H1 (cell line): Measurements from ENCODE around the gene DGCR8. TPM values are rescaled to one million over a fixed set of nuclear protein-coding genes. Genes with fewer than 3 reads are reported as not detected.

Experiments
- CTCF ChIA-PET: fragments of 300-600 bp; sonication (Branson Sonifier 250); formaldehyde crosslinking; loops from one replicate; lab custom pipeline; 2021; ENCODE audit not compliant: partially characterized antibody; lab: Charles Lee
- POLR2A ChIA-PET: fragments of 300-600 bp; sonication (Branson Sonifier 250); formaldehyde crosslinking; loops from one replicate; lab custom pipeline; 2021; ENCODE audit warnings: inconsistent platforms; ENCODE audit not compliant: partially characterized antibody; lab: Charles Lee
- DNase-seq, 2 experiments: peaks; one replicate each; pipeline versions ENCODE4 v3.0.0 to v3.0.0-alpha.2; 2010 to 2022; ENCODE audit warnings: low spot score in 2 of 2, low read depth in 1 of 2, mixed read lengths in 1 of 2
- FAIRE-seq: peaks from 2 replicates; lab custom pipeline; 2011; peaks lifted over from hg19 to GRCh38; lab: Jason Lieb, UNC
- H2AFZ ChIP-seq: 2 replicates; pipeline ENCODE4 v1.8.1; 2012; ENCODE audit warnings: low read length, inconsistent platforms
- H2AK5ac ChIP-seq: 2 replicates; pipeline ENCODE4 v1.6.1; 2013; ENCODE audit warnings: low read depth, low read length
- H2BK120ac ChIP-seq: replicated peaks from 2 replicates; pipeline ENCODE3; 2013; ENCODE audit warnings: low read depth, low read length, inconsistent platforms
- H2BK12ac ChIP-seq: 2 replicates; pipeline ENCODE4 v1.6.1; 2013; ENCODE audit warnings: low read depth, low read length
- H2BK15ac ChIP-seq: 2 replicates; pipeline ENCODE4 v1.6.1; 2013; ENCODE audit warnings: low read length
- H2BK20ac ChIP-seq: 2 replicates; pipeline ENCODE4 v1.6.1; 2013; ENCODE audit warnings: low read length
- H2BK5ac ChIP-seq: 2 replicates; pipeline ENCODE4 v1.6.1; 2013; ENCODE audit warnings: low read depth, low read length
- H3K14ac ChIP-seq: 2 replicates; pipeline ENCODE4 v1.6.1; 2013; ENCODE audit warnings: inconsistent platforms; ENCODE audit not compliant: insufficient read length
- H3K18ac ChIP-seq: 2 replicates; pipeline ENCODE4 v1.6.1; 2013; ENCODE audit warnings: low read length; ENCODE audit errors: extremely low read depth
- H3K23ac ChIP-seq: 2 replicates; pipeline ENCODE4 v1.6.1; 2013; ENCODE audit warnings: inconsistent platforms; ENCODE audit not compliant: insufficient read length
- H3K23me2 ChIP-seq: 2 replicates; pipeline ENCODE4 v1.6.1; 2013; ENCODE audit warnings: low read depth, low read length
- H3K27ac ChIP-seq: 2 replicates; pipeline ENCODE4 v1.6.1; 2011; ENCODE audit warnings: low read depth, low read length, inconsistent platforms
- H3K27me3 ChIP-seq, 4 experiments: replicated peaks in 1 of 4; 1 replicate in 1 of 4; 2 replicates in 3 of 4; pipeline versions ENCODE4 v1.6.1 to v1.8.1; 2011 to 2013; ENCODE audit warnings: low read length in 3 of 4, mild to moderate bottlenecking in 3 of 4, inconsistent platforms in 2 of 4, mixed read lengths in 2 of 4, moderate library complexity in 1 of 4; ENCODE audit not compliant: control insufficient read depth in 3 of 4, insufficient read depth in 3 of 4; ENCODE audit errors: extremely low read depth in 1 of 4
- H3K36me3 ChIP-seq, 4 experiments: 2 replicates each; pipeline versions ENCODE4 v1.6.1 to v1.8.1; 2011 to 2013; ENCODE audit warnings: mild to moderate bottlenecking in 4 of 4, low read length in 3 of 4, moderate library complexity in 2 of 4, control low read depth in 1 of 4, inconsistent platforms in 1 of 4; ENCODE audit not compliant: insufficient read depth in 4 of 4, control insufficient read depth in 2 of 4
- H3K4ac ChIP-seq: replicated peaks from 2 replicates; pipeline ENCODE3; 2013; ENCODE audit warnings: low read length, low read depth, mixed read lengths, inconsistent platforms; ENCODE audit not compliant: insufficient read length
- H3K4me1 ChIP-seq, 4 experiments: replicated peaks in 1 of 4; 1 replicate in 1 of 4; 2 replicates in 3 of 4; pipeline versions ENCODE4 v1.6.1 to v1.8.1; 2011 to 2013; ENCODE audit warnings: low read length in 3 of 4, inconsistent platforms in 2 of 4, mixed read lengths in 1 of 4; ENCODE audit not compliant: insufficient read depth in 4 of 4, control insufficient read depth in 3 of 4
- H3K4me2 ChIP-seq, 2 experiments: 2 replicates each; pipeline versions ENCODE4 v1.6.1 to v1.8.1; 2011 to 2013; ENCODE audit warnings: low read depth in 2 of 2, low read length in 2 of 2, control low read depth in 1 of 2, inconsistent platforms in 1 of 2, mild to moderate bottlenecking in 1 of 2; ENCODE audit not compliant: insufficient read depth in 1 of 2
- H3K4me3 ChIP-seq, 4 experiments: fragments of 200-600, 300-600 bp in 1 of 4; sonication (generic), shearing (Covaris generic), sonication (Bioruptor Twin) in 1 of 4; 2 replicates each; pipeline versions ENCODE4 v1.5.1 to v1.8.1; 2011 to 2016; ENCODE audit warnings: low read length in 4 of 4, low read depth in 3 of 4, control low read depth in 2 of 4, inconsistent platforms in 2 of 4, mild to moderate bottlenecking in 2 of 4, mixed read lengths in 1 of 4, moderate library complexity in 1 of 4; ENCODE audit not compliant: insufficient read depth in 2 of 4; ENCODE audit errors: extremely low read depth in 1 of 4
- H3K56ac ChIP-seq: replicated peaks from 2 replicates; pipeline ENCODE3; 2013; ENCODE audit warnings: low read depth, mild to moderate bottlenecking, mixed read lengths, low read length, inconsistent platforms; ENCODE audit not compliant: insufficient read length
- H3K79me1 ChIP-seq: 2 replicates; pipeline ENCODE4 v1.6.1; 2013; ENCODE audit warnings: low read depth, low read length, control low read depth
- H3K79me2 ChIP-seq, 2 experiments: 2 replicates each; pipeline versions ENCODE4 v1.6.1 to v1.8.1; 2012 to 2013; ENCODE audit warnings: low read length in 2 of 2, mild to moderate bottlenecking in 2 of 2, inconsistent platforms in 1 of 2; ENCODE audit not compliant: insufficient read depth in 2 of 2, control insufficient read depth in 1 of 2
- H3K9ac ChIP-seq, 4 experiments: replicated peaks in 1 of 4; 1 replicate in 1 of 4; 2 replicates in 3 of 4; pipeline versions ENCODE4 v1.6.1 to v1.8.1; 2011 to 2013; ENCODE audit warnings: low read depth in 3 of 4, low read length in 3 of 4, control low read depth in 2 of 4, mild to moderate bottlenecking in 2 of 4, moderate library complexity in 2 of 4, inconsistent platforms in 1 of 4; ENCODE audit errors: extremely low read depth in 1 of 4
- H3K9me3 ChIP-seq, 2 experiments: 2 replicates each; pipeline versions ENCODE4 v1.6.1 to v1.8.1; 2012 to 2013; ENCODE audit warnings: mild to moderate bottlenecking in 2 of 2, moderate library complexity in 2 of 2, control low read depth in 1 of 2, inconsistent platforms in 1 of 2, low read depth in 1 of 2, low read length in 1 of 2, mixed read lengths in 1 of 2; ENCODE audit not compliant: insufficient read depth in 2 of 2
- H4K20me1 ChIP-seq, 2 experiments: replicated peaks in 1 of 2; 2 replicates each; pipeline versions ENCODE3 to v1.8.1; 2011 to 2013; ENCODE audit warnings: inconsistent platforms in 2 of 2, low read length in 2 of 2, mild to moderate bottlenecking in 1 of 2; ENCODE audit not compliant: insufficient read depth in 2 of 2, control insufficient read depth in 1 of 2
- H4K5ac ChIP-seq: 2 replicates; pipeline ENCODE4 v1.6.1; 2013; ENCODE audit warnings: low read length, low read depth, mixed read lengths, inconsistent platforms; ENCODE audit not compliant: insufficient read length
- H4K8ac ChIP-seq: 2 replicates; pipeline ENCODE4 v1.8.0; 2013; ENCODE audit warnings: mild to moderate bottlenecking, moderate library complexity, low read length, inconsistent platforms; ENCODE audit not compliant: insufficient read depth; ENCODE audit errors: extremely low read depth
- H4K91ac ChIP-seq: replicated peaks from 2 replicates; pipeline ENCODE3; 2013; ENCODE audit warnings: low read length, mixed read lengths, inconsistent platforms; ENCODE audit not compliant: insufficient read length
- ASH2L ChIP-seq: fragments of 200-600, 300-600 bp; sonication (generic); IDR thresholded peaks from one replicate; pipeline ENCODE4 v1.7.1; 2017; ENCODE audit warnings: low read length
- EZH2 ChIP-seq: fragments of 200-600 bp; sonication (generic); IDR thresholded peaks from 2 replicates; pipeline ENCODE4 v1.7.1; 2012; ENCODE audit warnings: low read depth, mild to moderate bottlenecking, moderate library complexity, low read length, inconsistent platforms; ENCODE audit not compliant: severe bottlenecking
- KDM4A ChIP-seq: IDR thresholded peaks from one replicate; pipeline ENCODE4 v1.7.1; 2012; ENCODE audit warnings: low read depth, mild to moderate bottlenecking, moderate library complexity, low read length, inconsistent platforms; ENCODE audit not compliant: severe bottlenecking
- SAP30 ChIP-seq: fragments of 300-600 bp; sonication (generic); IDR thresholded peaks from 2 replicates; pipeline ENCODE4 v1.7.1; 2012; ENCODE audit warnings: low read length, moderate library complexity, mild to moderate bottlenecking, inconsistent platforms; ENCODE audit not compliant: insufficient read depth, insufficient replicate concordance
- WGBS, 2 experiments: shearing (Covaris generic) in 1 of 2; methylation state at CpG; one replicate each; pipeline versions ENCODE4 v1.1.6 to v1.1.7; 2013 to 2015; ENCODE audit warnings: low lambda C conversion rate in 2 of 2, mixed read lengths in 2 of 2, inconsistent platforms in 1 of 2, low coverage in 1 of 2, missing lambda C conversion rate in 1 of 2; ENCODE audit not compliant: insufficient replicate concordance in 2 of 2, insufficient coverage in 1 of 2, insufficient read length in 1 of 2; ENCODE audit errors: extremely low coverage in 1 of 2, missing lambda C conversion rate in 1 of 2; 5-methylcytosine and 5-hydroxymethylcytosine counted together
- polyA plus RNA-seq, 7 experiments: library from polyadenylated mRNA; depleted of rRNA in 3 of 7; stranded (reverse) in 5 of 7; unstranded in 2 of 7; fragments of >200 nt in 5 of 7; fragments of 200-250 nt in 2 of 7; gene quantifications; 1 replicate in 5 of 7; 2 replicates in 1 of 7; 4 replicates in 1 of 7; pipeline versions ENCODE4 v1.2.1 to v1.2.3, GENCODE V29; 2011 to 2013; ENCODE audit warnings: missing spikeins in 2 of 7, mixed read lengths in 2 of 7
- total RNA-seq: library from RNA; stranded (reverse); fragmentation: NEBNext Ultra II Directional; extraction: Animal tissue kit (Norgen Biotek cat#: 25700); gene quantifications from 2 replicates; pipeline ENCODE4 v1.2.1, GENCODE V29; 2021

Gene DGCR8
- total and polyA plus RNA-seq, 2 of the 8 experiments (the other 6 are each of a cell fraction or from before 2014, with no cell fraction given): 23.7 to 43.7 TPM

- H4K91ac ChIP-seq: no peak overlapping the region
- H3K4me2 ChIP-seq: peak overlapping the region; percentile 68 to 82
- peaks cover 18 to 31% of the 10 kb centered on the region in 2 experiments for H4K20me1 ChIP-seq
- H3K14ac ChIP-seq: no peak overlapping the region
- H3K23ac ChIP-seq: no peak overlapping the region
- H3K79me2 ChIP-seq: peaks cover 0 to 20% of the 10 kb centered on the region in 2 experiments; a peak in 3 of 4 replicates
- H2BK120ac ChIP-seq: no peak overlapping the region
- H3K9me3 ChIP-seq: no peaks in the 10 kb centered on the region
- H2AFZ ChIP-seq: no peak overlapping the region
- TF ChIP-seq ASH2L (no peak), SAP30 (no peak), KDM4A (peak; percentile 48), EZH2 (no peak)
- no peak overlapping the region; the same call in none of the 2 replicates for H3K18ac ChIP-seq
- H4K5ac ChIP-seq: no peak overlapping the region
- peak overlapping the region; percentile 53 to 70 (median 58) for H3K4me3 ChIP-seq
- no peak overlapping the region for H3K9ac ChIP-seq
- H3K23me2 ChIP-seq: peaks cover 7% of the 10 kb centered on the region; the same call in 1 of the 2 replicates
- no peaks in the 10 kb centered on the region; a peak in 2 of 7 replicates for H3K27me3 ChIP-seq
- CTCF ChIA-PET: no interaction called here
- no peak overlapping the region for H2AK5ac ChIP-seq
- H3K4me1 ChIP-seq: peaks cover 0 to 12% (median 7%) of the 10 kb centered on the region in 4 experiments; a peak in 4 of 7 replicates
- no peak overlapping the region for H2BK5ac ChIP-seq
- H2BK15ac ChIP-seq: no peak overlapping the region
- H4K8ac ChIP-seq: peak overlapping the region; percentile 14; the same call in 1 of the 2 replicates
- H2BK20ac ChIP-seq: no peak overlapping the region
- peaks cover 15% of the 10 kb centered on the region for H3K79me1 ChIP-seq
- DNase-seq (no peak), FAIRE-seq (no peak)
- peaks cover 0 to 11% (median 3%) of the 10 kb centered on the region in 4 experiments; a peak in 5 of 8 replicates for H3K36me3 ChIP-seq
- H2BK12ac ChIP-seq: no peak overlapping the region
- H3K4ac ChIP-seq: no peak overlapping the region
- POLR2A ChIA-PET: no interaction called here
- no peak overlapping the region for H3K27ac ChIP-seq
- 18% methylated on average over 24 of the region's 72 CpGs; no CpG with 5 or more reads in 1 of the 2 experiments for WGBS, 2 experiments
- H3K56ac ChIP-seq: no peak overlapping the region
Observed at GRCh38 chr22:20131859-20132685, 52.0 kb downstream of the DGCR8 start.
